ENCODE measurements around the gene KIAA1217.
A peak's percentile ranks its signal among the peaks of the same experiment; 100 is the strongest.

KIAA1217 gene

DNA sequence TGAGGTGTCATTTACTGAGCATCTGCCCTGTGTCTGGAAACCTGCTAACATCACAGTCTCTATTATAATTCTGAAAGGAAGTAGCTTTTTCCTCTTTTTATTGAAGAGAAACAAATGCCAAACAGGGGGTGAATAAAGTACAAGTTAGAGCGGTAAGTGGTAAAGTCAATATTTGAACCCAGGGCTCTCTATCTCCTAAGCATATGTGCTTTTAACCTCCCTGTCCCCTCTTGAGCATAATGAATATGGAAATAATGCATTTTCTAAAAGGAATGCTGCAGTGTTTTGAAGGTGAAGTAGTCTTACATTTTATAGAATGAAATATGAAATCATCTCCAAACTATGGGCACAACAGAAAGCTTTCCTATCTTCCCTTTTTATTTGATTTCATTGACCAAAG lies 196.7 kb downstream of the KIAA1217 start:
- DNase-seq (ENCODE audit: low spot score) = no peak
- TF ChIP-seq, protein P1, sequence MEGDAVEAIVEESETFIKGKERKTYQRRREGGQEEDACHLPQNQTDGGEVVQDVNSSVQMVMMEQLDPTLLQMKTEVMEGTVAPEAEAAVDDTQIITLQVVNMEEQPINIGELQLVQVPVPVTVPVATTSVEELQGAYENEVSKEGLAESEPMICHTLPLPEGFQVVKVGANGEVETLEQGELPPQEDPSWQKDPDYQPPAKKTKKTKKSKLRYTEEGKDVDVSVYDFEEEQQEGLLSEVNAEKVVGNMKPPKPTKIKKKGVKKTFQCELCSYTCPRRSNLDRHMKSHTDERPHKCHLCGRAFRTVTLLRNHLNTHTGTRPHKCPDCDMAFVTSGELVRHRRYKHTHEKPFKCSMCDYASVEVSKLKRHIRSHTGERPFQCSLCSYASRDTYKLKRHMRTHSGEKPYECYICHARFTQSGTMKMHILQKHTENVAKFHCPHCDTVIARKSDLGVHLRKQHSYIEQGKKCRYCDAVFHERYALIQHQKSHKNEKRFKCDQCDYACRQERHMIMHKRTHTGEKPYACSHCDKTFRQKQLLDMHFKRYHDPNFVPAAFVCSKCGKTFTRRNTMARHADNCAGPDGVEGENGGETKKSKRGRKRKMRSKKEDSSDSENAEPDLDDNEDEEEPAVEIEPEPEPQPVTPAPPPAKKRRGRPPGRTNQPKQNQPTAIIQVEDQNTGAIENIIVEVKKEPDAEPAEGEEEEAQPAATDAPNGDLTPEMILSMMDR (IDR thresholded peaks at IDR 0.05; ENCODE audit: extremely low read depth, missing control alignments) = no peak

DNA sequence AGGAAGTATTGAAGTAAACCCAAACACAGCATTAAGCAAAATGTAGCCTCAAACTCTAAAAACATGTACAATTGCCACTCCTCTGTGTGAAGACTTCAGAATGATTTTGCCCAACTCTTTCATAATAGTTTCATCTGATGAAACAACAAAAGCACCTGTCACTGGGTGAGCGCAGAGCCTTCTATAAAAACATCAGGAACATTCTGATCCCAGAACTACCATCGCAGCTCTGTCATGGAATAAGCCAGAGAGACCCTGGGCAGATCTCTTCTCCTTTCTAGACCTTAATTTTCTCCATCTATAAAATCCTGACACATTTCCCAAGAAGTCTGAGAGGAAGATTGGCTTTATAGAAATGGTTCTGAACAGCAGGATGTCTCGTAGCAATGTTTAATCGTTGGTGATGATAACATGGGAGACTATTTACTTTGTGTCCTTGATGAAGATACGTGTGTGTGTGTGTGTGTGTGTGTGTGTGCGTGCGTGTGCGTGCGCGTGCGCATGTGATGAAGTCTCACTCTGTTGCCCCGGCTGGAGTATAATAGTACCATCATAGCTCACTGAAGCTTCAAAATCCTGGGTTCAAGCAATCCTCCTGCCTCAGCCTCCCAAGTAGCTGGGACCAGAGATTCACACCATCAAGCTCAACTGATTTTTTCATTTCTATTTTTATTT lies 198.0 kb downstream of the KIAA1217 start:
- TF ChIP-seq, protein P1 (IDR thresholded peaks at IDR 0.05; ENCODE audit: extremely low read depth, missing control alignments) = no peak

GRCh38 chr10:24407928-24408327 lies 199.0 kb downstream of the KIAA1217 start:
- no peak for DNase-seq (ENCODE audit: low spot score)
- TF ChIP-seq, protein P1 (IDR thresholded peaks at IDR 0.05; ENCODE audit: extremely low read depth, missing control alignments) = no peak

More for the DNA sequence above, 198.0 kb downstream of the KIAA1217 start:
- no peak for DNase-seq (ENCODE audit: low spot score)

- DNase-seq (ENCODE audit: low spot score) = no peak
- TF ChIP-seq, protein P1 (IDR thresholded peaks at IDR 0.05; ENCODE audit: extremely low read depth, missing control alignments) = no peak
Observed at GRCh38 chr10:24408365-24408764, 199.4 kb downstream of the KIAA1217 start.

DNA sequence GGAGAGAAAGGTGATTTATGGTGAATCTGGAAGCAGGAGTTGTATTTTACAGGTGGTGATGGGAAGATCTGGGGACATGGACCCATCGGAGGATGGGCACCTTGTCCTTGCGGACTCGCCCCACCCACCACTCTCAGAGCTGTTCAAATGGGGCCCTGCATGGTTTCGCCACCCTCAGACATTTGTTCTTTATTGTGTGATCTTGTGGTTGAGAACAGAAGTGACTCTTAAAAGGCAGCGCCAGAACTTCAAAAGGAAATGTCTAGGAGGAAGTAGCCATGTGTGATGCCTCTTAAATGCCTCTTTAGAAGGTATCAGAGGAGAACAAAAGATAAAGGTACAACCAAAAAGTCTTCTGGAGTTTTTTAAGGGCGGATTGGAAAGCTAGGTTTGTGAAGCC lies 205.7 kb downstream of the KIAA1217 start:
- DNase-seq (ENCODE audit: low spot score) = peak; percentile 12
- TF ChIP-seq, protein P1 (IDR thresholded peaks at IDR 0.05; ENCODE audit: extremely low read depth, missing control alignments) = no peak

DNA sequence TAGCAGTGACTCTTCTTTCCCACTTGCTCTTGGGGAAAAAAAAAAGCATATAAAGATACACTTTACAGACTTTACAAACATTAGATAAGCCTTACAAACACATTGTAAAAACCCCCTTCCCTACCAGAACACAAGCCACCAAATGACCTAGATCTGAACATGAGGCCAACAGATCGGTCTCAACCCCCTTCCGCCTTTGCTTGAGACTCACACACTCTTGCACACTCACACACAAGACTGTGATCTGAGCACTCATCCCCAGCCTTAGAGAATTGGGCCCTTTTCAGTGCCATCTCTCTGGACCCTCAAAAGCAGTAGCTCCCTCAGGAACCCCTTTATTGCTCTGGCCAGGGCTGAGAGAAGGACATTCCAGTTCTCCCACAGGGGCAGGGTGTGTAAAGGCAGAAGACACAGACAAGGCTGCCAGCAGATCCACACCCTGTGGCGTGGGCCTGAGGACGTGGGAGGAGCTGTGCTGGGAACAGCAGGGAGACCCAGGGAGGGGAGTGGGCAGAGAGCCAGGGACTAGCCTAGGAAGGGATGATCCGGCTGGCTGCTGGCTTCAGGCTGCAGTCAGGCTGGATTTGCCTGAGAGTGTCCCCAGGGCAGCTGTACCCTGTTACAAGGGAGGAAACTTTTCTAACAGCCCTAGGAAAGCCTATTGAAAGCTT lies 206.7 kb downstream of the KIAA1217 start:
- TF ChIP-seq, protein P1 (IDR thresholded peaks at IDR 0.05; ENCODE audit: extremely low read depth, missing control alignments) = no peak
- DNase-seq (ENCODE audit: low spot score) = no peak

- TF ChIP-seq, protein P1 (IDR thresholded peaks at IDR 0.05; ENCODE audit: extremely low read depth, missing control alignments) = no peak
- no peak for DNase-seq (ENCODE audit: low spot score)
Observed at GRCh38 chr10:24416248-24416647, 207.3 kb downstream of the KIAA1217 start.

Measured in GM20000 (cell line).